GM12892 (cell line): ENCODE measurements around the gene LSAMP.

Experiments
- POLR2A ChIP-seq: IDR thresholded peaks from 2 replicates; pipeline ENCODE4 v1.6.1; 2011; ENCODE audit warnings: low read depth, low read length, control low read depth
- POLR2AphosphoS5 ChIP-seq: IDR thresholded peaks from 2 replicates; pipeline ENCODE4 v1.6.1; 2011; ENCODE audit warnings: low read depth, low read length, control low read depth

DNA sequence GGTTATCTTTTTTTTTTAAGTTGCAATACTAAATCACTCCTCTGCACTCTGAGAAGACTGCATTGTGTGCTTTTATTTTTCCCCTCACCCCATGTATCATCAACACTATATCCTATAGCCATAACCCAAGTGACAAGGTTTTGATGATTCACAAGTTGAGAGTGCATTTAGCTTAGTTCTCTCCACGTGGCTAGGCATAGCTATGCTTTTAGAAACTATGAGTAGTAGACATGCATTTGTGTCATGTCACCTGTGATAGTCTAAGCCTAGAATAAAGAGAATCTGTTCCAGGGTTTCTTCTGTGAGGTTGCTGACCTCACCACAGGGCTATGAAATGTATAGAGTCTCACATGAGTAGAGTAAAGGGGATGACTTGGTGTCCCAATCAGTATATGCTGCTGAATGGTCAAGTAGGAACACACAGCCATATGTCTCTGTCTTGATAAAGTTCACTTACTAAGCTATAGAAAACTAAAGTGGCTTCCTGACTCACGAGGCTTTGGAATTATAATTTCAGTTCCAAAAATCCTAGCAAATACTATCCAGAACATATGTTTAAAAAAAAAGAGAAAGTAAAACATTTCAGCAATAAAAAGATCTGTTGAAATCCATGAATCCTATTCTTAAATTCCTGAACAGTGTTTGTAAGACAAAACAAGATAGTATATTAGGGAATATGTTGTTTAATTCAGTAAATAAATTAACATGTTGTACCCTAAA is 206.3 kb downstream of the LSAMP start:
- no peak for TF ChIP-seq POLR2AphosphoS5
- TF ChIP-seq POLR2A = no peak
